ENCODE measurements around the gene TINAG.

DNA sequence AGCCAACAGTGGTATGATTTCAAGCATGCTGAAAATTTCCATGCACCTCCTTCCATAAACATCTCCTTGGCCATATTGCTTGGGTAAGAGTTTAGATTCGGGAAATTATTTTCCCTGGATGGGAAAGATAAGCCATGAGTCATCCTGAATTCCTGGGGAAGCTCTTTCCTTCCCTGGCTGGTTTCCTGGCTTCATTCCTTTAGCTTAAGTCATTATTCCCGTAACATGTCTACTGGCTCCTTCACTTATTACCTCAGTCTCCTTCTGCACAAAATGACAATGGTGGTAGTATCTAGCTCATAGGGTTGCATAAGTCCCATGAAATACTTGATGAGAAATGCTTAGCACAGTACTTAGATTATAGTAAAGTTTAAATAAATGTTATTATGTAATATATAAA is 27.6 kb downstream of the TINAG start:
- no peak for TF ChIP-seq POLR2A (IDR thresholded peaks at IDR 0.05)
- TF ChIP-seq, protein P1, sequence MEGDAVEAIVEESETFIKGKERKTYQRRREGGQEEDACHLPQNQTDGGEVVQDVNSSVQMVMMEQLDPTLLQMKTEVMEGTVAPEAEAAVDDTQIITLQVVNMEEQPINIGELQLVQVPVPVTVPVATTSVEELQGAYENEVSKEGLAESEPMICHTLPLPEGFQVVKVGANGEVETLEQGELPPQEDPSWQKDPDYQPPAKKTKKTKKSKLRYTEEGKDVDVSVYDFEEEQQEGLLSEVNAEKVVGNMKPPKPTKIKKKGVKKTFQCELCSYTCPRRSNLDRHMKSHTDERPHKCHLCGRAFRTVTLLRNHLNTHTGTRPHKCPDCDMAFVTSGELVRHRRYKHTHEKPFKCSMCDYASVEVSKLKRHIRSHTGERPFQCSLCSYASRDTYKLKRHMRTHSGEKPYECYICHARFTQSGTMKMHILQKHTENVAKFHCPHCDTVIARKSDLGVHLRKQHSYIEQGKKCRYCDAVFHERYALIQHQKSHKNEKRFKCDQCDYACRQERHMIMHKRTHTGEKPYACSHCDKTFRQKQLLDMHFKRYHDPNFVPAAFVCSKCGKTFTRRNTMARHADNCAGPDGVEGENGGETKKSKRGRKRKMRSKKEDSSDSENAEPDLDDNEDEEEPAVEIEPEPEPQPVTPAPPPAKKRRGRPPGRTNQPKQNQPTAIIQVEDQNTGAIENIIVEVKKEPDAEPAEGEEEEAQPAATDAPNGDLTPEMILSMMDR (IDR thresholded peaks at IDR 0.05), result no peak

Measured in lower leg skin (tissue), 3 donors.